HepG2 (cell line): Measurements from ENCODE around the gene GNAT2. TPM values are rescaled to one million over a fixed set of nuclear protein-coding genes. Genes with fewer than 3 reads are reported as not detected.

Source experiments
- ATF7 ChIP-seq, 2 experiments: fragments of 450-650 bp in 1 of 2; sonication (generic) in 1 of 2; formaldehyde crosslinking in 1 of 2; IDR thresholded peaks; 2 replicates each; pipeline versions ENCODE4 v1.4.0 to v1.6.1; 2016 to 2020; ENCODE audit warnings: antibody characterized with exemption in 1 of 2, mild to moderate bottlenecking in 1 of 2, missing genetic modification reagents in 1 of 2
- CHD2 ChIP-seq: IDR thresholded peaks from 2 replicates; pipeline ENCODE4 v1.6.1; 2011; ENCODE audit warnings: low read depth, low read length, improper control_type of control experiment
- HCFC1 ChIP-seq: fragments of 150-350 bp; IDR thresholded peaks from 2 replicates; pipeline ENCODE4 v1.6.1; 2014; ENCODE audit warnings: low read depth, low read length
- HNRNPL ChIP-seq: fragments of 200-400 bp; formaldehyde crosslinking; IDR thresholded peaks from 2 replicates; pipeline ENCODE4 v1.6.1; 2017; ENCODE audit warnings: mild to moderate bottlenecking, low read depth, low read length
- MED13 ChIP-seq: sonication (generic); formaldehyde crosslinking; IDR thresholded peaks from 2 replicates; pipeline ENCODE4 v1.5.0; 2020; ENCODE audit warnings: missing genetic modification reagents
- NRL ChIP-seq: sonication (generic); formaldehyde crosslinking; IDR thresholded peaks from 2 replicates; pipeline ENCODE4 v1.5.0; 2020; ENCODE audit warnings: missing genetic modification reagents, mild to moderate bottlenecking, moderate library complexity, borderline replicate concordance
- RBM39 ChIP-seq: fragments of 200-400 bp; formaldehyde crosslinking; IDR thresholded peaks from one replicate; pipeline ENCODE4 v1.6.1; 2018; ENCODE audit warnings: antibody characterized with exemption, mild to moderate bottlenecking, low read depth, low read length; ENCODE audit not compliant: poor library complexity, severe bottlenecking
- SOX6 ChIP-seq, 2 experiments: fragments of 450-650 bp in 1 of 2; sonication (generic) in 1 of 2; formaldehyde crosslinking in 1 of 2; IDR thresholded peaks; 2 replicates each; pipeline versions ENCODE4 v1.4.0 to v1.6.1; 2017 to 2020; ENCODE audit warnings: antibody characterized with exemption in 1 of 2, mild to moderate bottlenecking in 1 of 2, missing genetic modification reagents in 1 of 2
- STAG1 ChIP-seq: sonication (generic); formaldehyde crosslinking; IDR thresholded peaks from 2 replicates; pipeline ENCODE4 v1.4.0; 2020; ENCODE audit warnings: missing genetic modification reagents
- TBX2 ChIP-seq: sonication (generic); formaldehyde crosslinking; IDR thresholded peaks from 2 replicates; pipeline ENCODE4 v1.5.0; 2020; ENCODE audit warnings: missing genetic modification reagents, mild to moderate bottlenecking, borderline replicate concordance
- YEATS4 ChIP-seq: sonication (generic); formaldehyde crosslinking; IDR thresholded peaks from 2 replicates; pipeline ENCODE4 v1.4.0; 2020; ENCODE audit warnings: missing genetic modification reagents, borderline replicate concordance
- ZNF20 ChIP-seq: sonication (generic); formaldehyde crosslinking; IDR thresholded peaks from 2 replicates; pipeline ENCODE4 v1.4.0; 2020; ENCODE audit warnings: mild to moderate bottlenecking, moderate library complexity, missing genetic modification reagents
- ZNF501 ChIP-seq: sonication (generic); formaldehyde crosslinking; IDR thresholded peaks from 2 replicates; pipeline ENCODE4 v1.5.1; 2020; ENCODE audit warnings: mild to moderate bottlenecking, moderate library complexity, missing genetic modification reagents
- polyA plus RNA-seq, 8 experiments: library from polyadenylated mRNA; depleted of rRNA in 3 of 8; stranded (reverse) in 7 of 8; unstranded in 1 of 8; fragments of >200 nt; fragmentation: Illumina TruSeq in 4 of 8; extraction: Trizol in 4 of 8; gene quantifications; 2 replicates each; pipeline versions ENCODE4 v1.2.1 to v1.2.3, GENCODE V29; 2011 to 2016; ENCODE audit warnings: low read depth in 4 of 8, missing spikeins in 1 of 8, mixed read lengths in 1 of 8; ENCODE audit not compliant: insufficient read depth in 1 of 8
- total RNA-seq, 5 experiments: library from RNA; depleted of rRNA; stranded (reverse); fragments of >200 nt; fragmentation: Illumina TruSeq; extraction: Trizol; gene quantifications; 2 replicates each; pipeline ENCODE4 v1.2.3, GENCODE V29; 2016; ENCODE audit warnings: low read depth in 1 of 5
- TF ChIP-seq, protein P1 (sequence below): sonication (generic); formaldehyde crosslinking; IDR thresholded peaks from 2 replicates; pipeline ENCODE4 v1.8.0; 2022; ENCODE audit warnings: mild to moderate bottlenecking, missing genetic modification reagents; ENCODE audit not compliant: insufficient replicate concordance
- TF ChIP-seq, protein P2 (sequence below): sonication (generic); formaldehyde crosslinking; IDR thresholded peaks from 2 replicates; pipeline ENCODE4 v1.8.1; 2022; ENCODE audit warnings: low read depth, mild to moderate bottlenecking, missing genetic modification reagents
- TF ChIP-seq, protein P3 (sequence below): sonication (generic); formaldehyde crosslinking; IDR thresholded peaks from 2 replicates; pipeline ENCODE4 v1.9.0; 2022; ENCODE audit warnings: missing genetic modification reagents, mild to moderate bottlenecking, borderline replicate concordance

GNAT2 gene
- total and polyA plus RNA-seq, 2 of the 13 experiments (the other 11 are each of a cell fraction or from before 2014, with no cell fraction given): 0.08 to 0.20 TPM

DNA sequence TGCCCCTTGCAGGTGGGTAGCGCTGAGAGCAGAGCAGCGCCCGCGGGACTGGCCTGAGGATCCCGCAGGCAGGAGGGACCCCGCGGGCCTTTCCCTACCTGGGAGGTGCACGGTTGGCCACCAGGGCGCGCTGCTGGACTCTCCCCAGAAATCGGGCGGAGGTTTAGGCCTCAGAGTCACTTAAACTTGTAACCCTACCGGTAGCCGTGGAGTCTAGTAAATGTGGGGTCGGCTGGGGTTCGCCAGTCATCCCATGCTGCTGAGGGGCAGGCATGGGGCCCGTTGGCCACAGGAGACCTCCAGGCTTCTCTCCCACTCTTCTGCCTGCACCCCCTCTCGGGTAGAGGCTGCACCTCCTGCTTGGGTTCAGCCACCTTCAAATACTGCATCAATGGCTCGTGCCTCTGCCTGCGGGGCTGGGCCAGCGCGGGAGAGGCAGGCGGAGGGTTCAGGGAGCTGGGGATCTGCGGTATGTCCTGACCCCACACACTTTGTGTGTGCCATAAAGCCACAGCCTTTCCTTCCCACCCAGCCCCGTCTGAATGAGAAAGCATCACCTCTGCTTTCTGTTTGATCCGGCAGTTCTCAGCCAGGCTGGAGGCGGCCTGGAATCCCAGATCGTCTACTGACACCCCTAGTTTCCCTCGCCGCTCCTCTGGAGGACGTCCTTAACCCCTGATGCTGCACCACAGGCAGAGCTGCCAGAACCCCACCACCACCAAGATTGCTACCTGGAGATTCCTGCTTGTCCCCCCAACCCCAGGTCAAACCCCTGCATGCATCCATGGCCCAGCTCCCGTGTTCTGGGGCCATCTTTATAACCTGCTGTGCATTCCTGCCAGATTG is 24.2 kb upstream of the GNAT2 start (continued):
- TF ChIP-seq ATF7 (IDR thresholded peaks at IDR 0.05): no peak
- TF ChIP-seq ATF7 (CRISPR knock-in tag; IDR thresholded peaks at IDR 0.05): no peak
- TF ChIP-seq NRL (CRISPR knock-in tag): peak; percentile 31; the same call in 1 of the 2 replicates
- TF ChIP-seq HNRNPL: 0 out of 2 replicates have a peak, but pooled peaks have one; percentile 53
- peak; percentile 60; the same call in 1 of the 2 replicates for TF ChIP-seq ZNF501 (CRISPR knock-in tag)
- peak; percentile 57; the same call in 1 of the 2 replicates for TF ChIP-seq YEATS4 (CRISPR knock-in tag)
- TF ChIP-seq STAG1 (CRISPR knock-in tag): peak; percentile 88
- TF ChIP-seq, protein P1, sequence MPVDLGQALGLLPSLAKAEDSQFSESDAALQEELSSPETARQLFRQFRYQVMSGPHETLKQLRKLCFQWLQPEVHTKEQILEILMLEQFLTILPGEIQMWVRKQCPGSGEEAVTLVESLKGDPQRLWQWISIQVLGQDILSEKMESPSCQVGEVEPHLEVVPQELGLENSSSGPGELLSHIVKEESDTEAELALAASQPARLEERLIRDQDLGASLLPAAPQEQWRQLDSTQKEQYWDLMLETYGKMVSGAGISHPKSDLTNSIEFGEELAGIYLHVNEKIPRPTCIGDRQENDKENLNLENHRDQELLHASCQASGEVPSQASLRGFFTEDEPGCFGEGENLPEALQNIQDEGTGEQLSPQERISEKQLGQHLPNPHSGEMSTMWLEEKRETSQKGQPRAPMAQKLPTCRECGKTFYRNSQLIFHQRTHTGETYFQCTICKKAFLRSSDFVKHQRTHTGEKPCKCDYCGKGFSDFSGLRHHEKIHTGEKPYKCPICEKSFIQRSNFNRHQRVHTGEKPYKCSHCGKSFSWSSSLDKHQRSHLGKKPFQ (CRISPR knock-in tag): peak; percentile 33
- TF ChIP-seq, protein P2, sequence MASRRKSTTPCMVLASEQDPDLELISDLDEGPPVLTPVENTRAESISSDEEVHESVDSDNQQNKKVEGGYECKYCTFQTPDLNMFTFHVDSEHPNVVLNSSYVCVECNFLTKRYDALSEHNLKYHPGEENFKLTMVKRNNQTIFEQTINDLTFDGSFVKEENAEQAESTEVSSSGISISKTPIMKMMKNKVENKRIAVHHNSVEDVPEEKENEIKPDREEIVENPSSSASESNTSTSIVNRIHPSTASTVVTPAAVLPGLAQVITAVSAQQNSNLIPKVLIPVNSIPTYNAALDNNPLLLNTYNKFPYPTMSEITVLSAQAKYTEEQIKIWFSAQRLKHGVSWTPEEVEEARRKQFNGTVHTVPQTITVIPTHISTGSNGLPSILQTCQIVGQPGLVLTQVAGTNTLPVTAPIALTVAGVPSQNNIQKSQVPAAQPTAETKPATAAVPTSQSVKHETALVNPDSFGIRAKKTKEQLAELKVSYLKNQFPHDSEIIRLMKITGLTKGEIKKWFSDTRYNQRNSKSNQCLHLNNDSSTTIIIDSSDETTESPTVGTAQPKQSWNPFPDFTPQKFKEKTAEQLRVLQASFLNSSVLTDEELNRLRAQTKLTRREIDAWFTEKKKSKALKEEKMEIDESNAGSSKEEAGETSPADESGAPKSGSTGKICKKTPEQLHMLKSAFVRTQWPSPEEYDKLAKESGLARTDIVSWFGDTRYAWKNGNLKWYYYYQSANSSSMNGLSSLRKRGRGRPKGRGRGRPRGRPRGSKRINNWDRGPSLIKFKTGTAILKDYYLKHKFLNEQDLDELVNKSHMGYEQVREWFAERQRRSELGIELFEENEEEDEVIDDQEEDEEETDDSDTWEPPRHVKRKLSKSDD (CRISPR knock-in tag): no peak
- peak; percentile 18; the same call in 1 of the 2 replicates for TF ChIP-seq TBX2 (CRISPR knock-in tag)
- TF ChIP-seq ZNF20 (CRISPR knock-in tag): no peak
- TF ChIP-seq, protein P3, sequence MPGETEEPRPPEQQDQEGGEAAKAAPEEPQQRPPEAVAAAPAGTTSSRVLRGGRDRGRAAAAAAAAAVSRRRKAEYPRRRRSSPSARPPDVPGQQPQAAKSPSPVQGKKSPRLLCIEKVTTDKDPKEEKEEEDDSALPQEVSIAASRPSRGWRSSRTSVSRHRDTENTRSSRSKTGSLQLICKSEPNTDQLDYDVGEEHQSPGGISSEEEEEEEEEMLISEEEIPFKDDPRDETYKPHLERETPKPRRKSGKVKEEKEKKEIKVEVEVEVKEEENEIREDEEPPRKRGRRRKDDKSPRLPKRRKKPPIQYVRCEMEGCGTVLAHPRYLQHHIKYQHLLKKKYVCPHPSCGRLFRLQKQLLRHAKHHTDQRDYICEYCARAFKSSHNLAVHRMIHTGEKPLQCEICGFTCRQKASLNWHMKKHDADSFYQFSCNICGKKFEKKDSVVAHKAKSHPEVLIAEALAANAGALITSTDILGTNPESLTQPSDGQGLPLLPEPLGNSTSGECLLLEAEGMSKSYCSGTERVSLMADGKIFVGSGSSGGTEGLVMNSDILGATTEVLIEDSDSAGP (CRISPR knock-in tag): peak; percentile 35; the same call in 1 of the 2 replicates
- TF ChIP-seq CHD2: 0 out of 2 replicates have a peak, but pooled peaks have one; percentile 8
- peak; percentile 37 for TF ChIP-seq RBM39
- TF ChIP-seq HCFC1: no peak
- TF ChIP-seq MED13 (CRISPR knock-in tag): no peak
- TF ChIP-seq SOX6 (IDR thresholded peaks at IDR 0.05): no peak
- peak; percentile 32; the same call in 1 of the 2 replicates for TF ChIP-seq SOX6 (CRISPR knock-in tag; IDR thresholded peaks at IDR 0.05)
